ENCODE results near the gene TSPAN4. TPM values are rescaled to one million over a fixed set of nuclear protein-coding genes. Genes with fewer than 3 reads are reported as not detected.

Gene TSPAN4
- total RNA-seq, 6 donors from 2014 or later, result 91.3 to 181 (median 169) TPM

DNA sequence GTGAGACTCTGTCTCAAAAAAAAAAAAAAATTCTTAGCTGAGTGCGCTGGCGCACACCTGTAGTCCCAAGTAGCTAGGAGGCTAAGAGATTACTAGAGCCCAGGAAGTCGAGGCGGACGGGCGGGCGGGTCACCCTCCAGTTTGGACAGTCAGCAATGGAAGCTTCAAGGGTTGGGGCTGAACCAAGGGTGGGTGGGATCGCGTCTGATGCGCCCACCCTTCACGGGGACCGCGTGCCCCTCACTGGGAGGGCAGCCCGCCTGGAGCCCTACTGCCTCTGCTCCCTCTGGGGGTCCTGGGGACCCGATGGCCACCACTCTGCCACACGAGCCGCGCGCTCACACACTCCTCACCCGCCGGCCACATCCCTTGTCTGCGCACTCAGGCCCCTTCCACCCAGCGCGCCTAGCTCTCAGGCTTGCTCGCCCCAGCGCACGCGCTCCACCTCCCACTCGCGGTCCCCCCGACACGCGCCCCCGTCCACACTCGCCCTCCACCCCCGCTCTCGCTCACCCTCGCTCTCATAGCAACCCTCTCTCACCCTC is 67.5 kb downstream of the TSPAN4 start:
- TF ChIP-seq, protein P1, sequence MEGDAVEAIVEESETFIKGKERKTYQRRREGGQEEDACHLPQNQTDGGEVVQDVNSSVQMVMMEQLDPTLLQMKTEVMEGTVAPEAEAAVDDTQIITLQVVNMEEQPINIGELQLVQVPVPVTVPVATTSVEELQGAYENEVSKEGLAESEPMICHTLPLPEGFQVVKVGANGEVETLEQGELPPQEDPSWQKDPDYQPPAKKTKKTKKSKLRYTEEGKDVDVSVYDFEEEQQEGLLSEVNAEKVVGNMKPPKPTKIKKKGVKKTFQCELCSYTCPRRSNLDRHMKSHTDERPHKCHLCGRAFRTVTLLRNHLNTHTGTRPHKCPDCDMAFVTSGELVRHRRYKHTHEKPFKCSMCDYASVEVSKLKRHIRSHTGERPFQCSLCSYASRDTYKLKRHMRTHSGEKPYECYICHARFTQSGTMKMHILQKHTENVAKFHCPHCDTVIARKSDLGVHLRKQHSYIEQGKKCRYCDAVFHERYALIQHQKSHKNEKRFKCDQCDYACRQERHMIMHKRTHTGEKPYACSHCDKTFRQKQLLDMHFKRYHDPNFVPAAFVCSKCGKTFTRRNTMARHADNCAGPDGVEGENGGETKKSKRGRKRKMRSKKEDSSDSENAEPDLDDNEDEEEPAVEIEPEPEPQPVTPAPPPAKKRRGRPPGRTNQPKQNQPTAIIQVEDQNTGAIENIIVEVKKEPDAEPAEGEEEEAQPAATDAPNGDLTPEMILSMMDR (IDR thresholded peaks at IDR 0.05), result no peak
- TF ChIP-seq POLR2AphosphoS5 (IDR thresholded peaks at IDR 0.05) (no peak), POLR2A (IDR thresholded peaks at IDR 0.05) (no peak), EP300 (IDR thresholded peaks at IDR 0.05) (no peak)
- H3K4me3 ChIP-seq, result peak overlapping the region; percentile 76 to 96 (median 89)
- H3K4me1 ChIP-seq, result peaks cover 13 to 26% (median 17%) of the 10 kb centered on the region in 4 donors
- ATAC-seq (ENCODE audit: low FRiP score in 2 of 2) (no peak), DNase-seq (no peak)
- no peaks in the 10 kb centered on the region for H3K27me3 ChIP-seq
- no peaks in the 10 kb centered on the region for H3K9me3 ChIP-seq
- WGBS, 2 donors, result 3 to 8% methylated on average over 9 to 38 of the region's 38 CpGs
- H3K27ac ChIP-seq, result peak overlapping the region; percentile 91 to 95 (median 92)
- H3K36me3 ChIP-seq, result peaks cover 0 to 7% (median 0%) of the 10 kb centered on the region in 4 donors

DNA sequence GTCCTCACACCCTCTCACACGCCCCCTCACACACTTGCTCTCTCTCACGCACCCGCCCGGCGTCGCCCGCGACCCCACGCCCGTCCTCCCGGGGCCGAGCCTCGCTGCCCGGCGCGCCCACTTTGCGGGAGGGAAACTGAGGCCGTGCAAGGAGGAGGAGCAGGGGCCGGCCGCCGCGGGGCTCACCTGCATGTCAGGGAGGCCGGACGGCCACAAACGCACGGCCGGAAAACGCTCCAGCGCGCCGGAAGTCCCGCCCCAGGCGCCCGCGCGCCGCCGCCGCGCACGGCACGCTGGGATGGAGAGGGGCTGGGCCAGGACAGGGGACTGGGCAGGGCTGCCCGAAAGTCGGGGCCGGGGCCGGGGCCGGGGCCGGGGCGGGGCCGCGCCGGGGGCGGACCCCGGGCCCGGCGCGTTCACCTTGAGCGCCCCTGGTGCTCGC is 68.0 kb downstream of the TSPAN4 start, which contains the start of gene CHID1:
Gene CHID1, minus strand, starts transcription at position 222 of the 442 bp plus-strand sequence. CDS start 5,994 bp downstream, outside the sequence.
- Histone ChIP-seq H3K9me3 (no peaks in the 10 kb centered on the region), H3K4me3 (peak within 1 kb of the TSS; percentile 76 to 96 (median 90)), H3K4me1 (peaks cover 13 to 26% (median 17%) of the 10 kb centered on the region in 4 donors), H3K27ac (peak within 1 kb of the TSS; percentile 91 to 95 (median 92)), H3K36me3 (peaks cover 0 to 7% (median 0%) of the 10 kb centered on the region in 4 donors), H3K27me3 (no peaks in the 10 kb centered on the region)
- ATAC-seq (ENCODE audit: low FRiP score in 2 of 2), result peak; percentile 93 to 95
- TF ChIP-seq POLR2A (IDR thresholded peaks at IDR 0.05) (peak in 1 of 4 donors; percentile 66), POLR2AphosphoS5 (IDR thresholded peaks at IDR 0.05) (peak in 1 of 2 donors; percentile 59)
- TF ChIP-seq, protein P1 (IDR thresholded peaks at IDR 0.05), result no peak
- WGBS, 2 donors, result 1 to 4% methylated on average over 9 to 25 of the region's 59 CpGs
- peak; percentile 86 to 99 for DNase-seq

DNA sequence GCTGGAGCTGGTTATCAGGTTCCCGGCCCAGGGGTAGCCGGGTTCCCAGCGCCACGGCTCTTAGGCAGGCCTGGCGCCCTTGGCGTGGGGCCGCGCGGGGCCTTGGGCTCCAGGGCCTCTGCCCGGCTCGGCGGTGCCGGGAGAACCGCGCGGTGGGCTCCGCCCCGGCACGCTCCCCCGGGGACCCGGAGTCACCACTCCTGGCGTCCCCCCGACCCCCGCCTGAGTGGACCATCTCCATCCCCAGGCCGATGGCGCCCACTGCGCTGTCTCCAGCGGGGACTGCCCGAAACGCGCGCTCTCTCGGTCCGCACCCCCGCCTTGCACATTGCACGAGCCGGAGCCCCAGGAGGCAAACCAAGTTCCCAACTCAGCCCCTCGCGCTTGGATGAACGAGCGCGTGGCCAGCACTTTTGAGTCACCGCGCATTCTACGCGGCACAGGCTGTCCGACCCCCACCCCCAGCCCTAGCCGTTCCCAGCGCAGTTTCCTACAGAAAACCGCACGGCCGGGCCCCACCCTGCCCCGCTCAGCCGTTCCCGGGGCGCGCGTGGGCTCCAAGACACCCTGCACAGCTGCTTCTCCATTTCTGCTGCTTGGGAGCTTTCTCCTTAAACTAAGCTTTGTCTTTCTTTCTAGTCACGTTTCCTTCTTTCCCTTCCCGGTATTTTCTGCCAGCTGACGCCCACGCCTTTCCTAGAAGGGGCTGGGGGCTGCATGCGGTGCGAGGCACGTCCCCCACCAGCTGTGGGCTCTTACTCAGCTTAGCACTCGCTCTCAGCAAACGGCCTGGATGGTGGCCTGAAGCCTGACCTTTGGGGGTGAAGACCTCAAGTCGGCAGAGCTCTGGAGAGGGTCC is 68.6 kb downstream of the TSPAN4 start:
- TF ChIP-seq POLR2AphosphoS5 (IDR thresholded peaks at IDR 0.05) (no peak), EP300 (IDR thresholded peaks at IDR 0.05) (no peak), POLR2A (IDR thresholded peaks at IDR 0.05) (peak in 1 of 4 donors; percentile 52)
- TF ChIP-seq, protein P1 (IDR thresholded peaks at IDR 0.05), result peak in 1 of 6 experiments; percentile 35
- peak overlapping the region; percentile 91 to 95 (median 92) for H3K27ac ChIP-seq
- ATAC-seq (ENCODE audit: low FRiP score in 2 of 2) (peak; percentile 38 to 64), DNase-seq (peak in 1 of 2 donors; percentile 45)
- H3K9me3 ChIP-seq, result no peaks in the 10 kb centered on the region
- peaks cover 13 to 26% (median 17%) of the 10 kb centered on the region in 4 donors for H3K4me1 ChIP-seq
- no peaks in the 10 kb centered on the region for H3K27me3 ChIP-seq
- H3K36me3 ChIP-seq, result peaks cover 0 to 1% (median 0%) of the 10 kb centered on the region in 4 donors
- H3K4me3 ChIP-seq, result peak overlapping the region; percentile 76 to 96 (median 90)
- WGBS, 2 donors, result 4 to 5% methylated on average over 25 to 38 of the region's 68 CpGs

DNA sequence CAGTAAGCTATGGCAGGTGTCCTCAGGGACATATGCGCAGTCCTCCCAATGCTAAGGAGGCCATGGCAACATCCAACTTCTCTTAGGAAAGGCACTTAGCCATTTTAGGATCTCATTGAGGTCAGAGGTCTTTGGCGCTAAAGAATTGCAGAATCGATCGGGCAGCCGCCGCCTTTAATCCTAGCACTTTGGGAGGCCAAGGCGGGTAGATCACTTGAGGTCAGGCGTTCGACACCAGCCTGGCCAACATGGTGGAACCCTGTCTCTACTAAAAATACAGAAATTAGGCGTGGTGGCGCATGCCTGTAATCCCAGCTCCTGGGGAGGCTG is 69.2 kb downstream of the TSPAN4 start:
- H3K27me3 ChIP-seq, result no peaks in the 10 kb centered on the region
- H3K36me3 ChIP-seq, result no peaks in the 10 kb centered on the region
- ATAC-seq (ENCODE audit: low FRiP score in 2 of 2) (no peak), DNase-seq (no peak)
- 89 to 97% methylated on average over 11 of the region's 11 CpGs for WGBS, 2 donors
- H3K9me3 ChIP-seq, result no peaks in the 10 kb centered on the region
- peaks cover 13 to 26% (median 17%) of the 10 kb centered on the region in 4 donors for H3K4me1 ChIP-seq
- H3K4me3 ChIP-seq, result peak overlapping the region in 2 of 4 donors; percentile 76 to 96
- TF ChIP-seq, protein P1 (IDR thresholded peaks at IDR 0.05), result no peak
- TF ChIP-seq POLR2AphosphoS5 (IDR thresholded peaks at IDR 0.05), result no peak
- TF ChIP-seq POLR2A (IDR thresholded peaks at IDR 0.05), result no peak
- no peak for TF ChIP-seq EP300 (IDR thresholded peaks at IDR 0.05)
- H3K27ac ChIP-seq, result peak overlapping the region; percentile 91 to 95 (median 92)
